Hepatocyte (in vitro differentiated cells): ENCODE results near the gene TPGS1. TPM values are rescaled to one million over a fixed set of nuclear protein-coding genes. Genes with fewer than 3 reads are reported as not detected.

Experiments
- DNase-seq: peaks from one replicate; pipeline ENCODE4 v3.0.0-alpha.2; 2016; ENCODE audit warnings: low spot score
- H2AFZ ChIP-seq: fragments of 200-600 bp; sonication (generic); 2 replicates; pipeline ENCODE4 v1.6.0; 2016; ENCODE audit warnings: antibody characterized with exemption, mild to moderate bottlenecking
- H3K27ac ChIP-seq: fragments of 200-600 bp; sonication (generic); 2 replicates; pipeline ENCODE4 v1.5.1; 2016; ENCODE audit warnings: mild to moderate bottlenecking
- H3K27me3 ChIP-seq: fragments of 200-600 bp; sonication (generic); 2 replicates; pipeline ENCODE4 v1.6.1; 2016
- H3K36me3 ChIP-seq: fragments of 200-600 bp; sonication (generic); replicated peaks from 2 replicates; pipeline ENCODE4 v1.5.1; 2016; ENCODE audit warnings: low read depth; ENCODE audit not compliant: insufficient read depth
- H3K4me1 ChIP-seq: fragments of 200-600 bp; sonication (generic); 2 replicates; pipeline ENCODE4 v1.5.1; 2016; ENCODE audit warnings: mild to moderate bottlenecking, moderate library complexity; ENCODE audit not compliant: insufficient read depth
- H3K4me2 ChIP-seq: fragments of 200-600 bp; sonication (generic); 2 replicates; pipeline ENCODE4 v1.6.0; 2016
- H3K4me3 ChIP-seq: fragments of 200-600 bp; sonication (generic); 2 replicates; pipeline ENCODE4 v1.5.1; 2016; ENCODE audit warnings: mild to moderate bottlenecking
- H3K79me2 ChIP-seq: fragments of 200-600 bp; sonication (generic); 2 replicates; pipeline ENCODE4 v1.6.0; 2017; ENCODE audit warnings: mild to moderate bottlenecking
- H3K9me2 ChIP-seq: fragments of 200-600 bp; sonication (generic); replicated peaks from 2 replicates; pipeline ENCODE4 v1.6.0; 2017; ENCODE audit warnings: mild to moderate bottlenecking; ENCODE audit not compliant: insufficient read depth
- H3K9me3 ChIP-seq: fragments of 200-600 bp; sonication (generic); 2 replicates; pipeline ENCODE4 v1.5.1; 2016; ENCODE audit warnings: low read depth, mild to moderate bottlenecking
- H4K20me1 ChIP-seq: fragments of 200-600 bp; sonication (generic); 2 replicates; pipeline ENCODE4 v1.6.0; 2016; ENCODE audit warnings: mild to moderate bottlenecking; ENCODE audit not compliant: insufficient read depth, poor library complexity, severe bottlenecking
- CTCF ChIP-seq: fragments of 200-600 bp; sonication (generic); IDR thresholded peaks from 2 replicates; pipeline ENCODE4 v1.5.1; 2016; ENCODE audit warnings: antibody characterized with exemption, mild to moderate bottlenecking; ENCODE audit not compliant: poor library complexity
- EZH2 ChIP-seq: fragments of 200-600 bp; sonication (generic); IDR thresholded peaks from 2 replicates; pipeline ENCODE4 v1.6.1; 2016; ENCODE audit warnings: antibody characterized with exemption, mild to moderate bottlenecking, borderline replicate concordance
- EZH2phosphoT487 ChIP-seq: fragments of 200-600 bp; sonication (generic); IDR thresholded peaks from one replicate; pipeline ENCODE4 v1.6.1; 2018; ENCODE audit warnings: antibody characterized with exemption, mild to moderate bottlenecking, low read depth, moderate library complexity; ENCODE audit not compliant: unreplicated experiment, severe bottlenecking
- WGBS: methylation state at CpG from one replicate; pipeline ENCODE4 v1.1.6; 2016; ENCODE audit warnings: low lambda C conversion rate; ENCODE audit errors: missing lambda C conversion rate; 5-methylcytosine and 5-hydroxymethylcytosine counted together
- polyA plus RNA-seq: library from polyadenylated mRNA; unstranded; fragments of >200 nt; fragmentation: Nextera tagmentation; extraction: Ambion mirVana; gene quantifications from 2 replicates; pipeline ENCODE4 v1.2.1, GENCODE V29; 2016
- total RNA-seq: library from RNA; depleted of rRNA; stranded (reverse); fragments of >200 nt; gene quantifications from 2 replicates; pipeline ENCODE4 v1.2.3, GENCODE V29; 2014

Gene TPGS1
- total and polyA plus RNA-seq, 2 experiments from 2014 or later, result 44.9 to 61.0 TPM

- no peaks in the 10 kb centered on the region for H3K36me3 ChIP-seq
- H3K4me1 ChIP-seq, result peaks cover 10% of the 10 kb centered on the region
- peak; percentile 92 for DNase-seq
- TF ChIP-seq EZH2phosphoT487 (no peak), CTCF (peak; percentile 3), EZH2 (no peak)
- WGBS, result 2% methylated on average over 43 of the region's 66 CpGs
- H3K79me2 ChIP-seq, result peaks cover 34% of the 10 kb centered on the region
- H3K9me2 ChIP-seq, result no peaks in the 10 kb centered on the region
- H3K4me2 ChIP-seq, result peak overlapping the region; percentile 75
- H3K4me3 ChIP-seq, result peak overlapping the region; percentile 80
- H3K27ac ChIP-seq, result peak overlapping the region; percentile 84
- H2AFZ ChIP-seq, result peak overlapping the region; percentile 42
- H3K9me3 ChIP-seq, result no peaks in the 10 kb centered on the region
- no peaks in the 10 kb centered on the region for H3K27me3 ChIP-seq
- peaks cover 3% of the 10 kb centered on the region for H4K20me1 ChIP-seq
Measured at GRCh38 chr19:459724-460511, 47.4 kb upstream of the TPGS1 start.

GRCh38 chr19:460877-461720, 46.2 kb upstream of the TPGS1 start, which contains the start of gene SHC2:
SHC2 (minus strand) TSS chr19:461033; CDS start chr19:460996, 37 bp downstream.
- peak; percentile 81 for DNase-seq
- no peaks in the 10 kb centered on the region for H3K9me3 ChIP-seq

More at GRCh38 chr19:460877-461720, 46.2 kb upstream of the TPGS1 start, which contains the start of gene SHC2:
- Histone ChIP-seq H3K4me2 (peak within 1 kb of the TSS; percentile 99), H4K20me1 (peaks cover 3% of the 10 kb centered on the region), H3K79me2 (peaks cover 22% of the 10 kb centered on the region), H3K9me2 (no peaks in the 10 kb centered on the region), H3K36me3 (no peaks in the 10 kb centered on the region), H3K4me3 (peak within 1 kb of the TSS; percentile 93), H3K27me3 (no peaks in the 10 kb centered on the region), H3K27ac (peak within 1 kb of the TSS; percentile 84), H3K4me1 (peaks cover 10% of the 10 kb centered on the region), H2AFZ (peak within 1 kb of the TSS; percentile 42)
- no peak for TF ChIP-seq EZH2phosphoT487
- peak; percentile 21 for TF ChIP-seq EZH2
- no peak for TF ChIP-seq CTCF
- 13% methylated on average over 14 of the region's 85 CpGs for WGBS
